HL-60/S4 treated with retinoic acid at 250 ng/mL for 4 days and 3 days (cell line): ENCODE results near the gene MAPK10.
"Not testable (repeated sequence)": the region's sequence is repeated elsewhere in the genome, so short reads cannot be mapped to it uniquely, and the experiment has no call there.

Experiments used
- in situ Hi-C: fragments of 300-500 bp; cut with MboI; formaldehyde crosslinking; loops from 2 replicates; pipeline ENCODE4 v1.7.0; 2022; ENCODE audit warnings: low sequenced_read_pairs

Gene MAPK10

GRCh38 chr4:86043755-86044592 lies 315.9 kb downstream of the MAPK10 start:
- in situ Hi-C loops: no loop called here

GRCh38 chr4:86038037-86038436 lies 321.8 kb downstream of the MAPK10 start:
- in situ Hi-C loops: no loop called here

GRCh38 chr4:86036736-86037135 lies 323.1 kb downstream of the MAPK10 start:
- in situ Hi-C loops: no loop called here

GRCh38 chr4:86035688-86036087 lies 324.2 kb downstream of the MAPK10 start:
- in situ Hi-C loops: no loop called here

- in situ Hi-C loops: no loop called here
Observed at GRCh38 chr4:86034616-86035015, 325.2 kb downstream of the MAPK10 start.

- in situ Hi-C loops: no loop called here
Observed at GRCh38 chr4:86033171-86033570, 326.7 kb downstream of the MAPK10 start.

GRCh38 chr4:86032476-86033022 lies 327.3 kb downstream of the MAPK10 start:
- in situ Hi-C loops: no loop called here

- in situ Hi-C loops: no loop called here
Observed at GRCh38 chr4:86031927-86032326, 327.9 kb downstream of the MAPK10 start.

- in situ Hi-C loops: no loop called here
Observed at GRCh38 chr4:86026720-86027119, 333.1 kb downstream of the MAPK10 start.

GRCh38 chr4:86021671-86022070 lies 338.2 kb downstream of the MAPK10 start:
- in situ Hi-C loops: not testable (repeated sequence)

- in situ Hi-C loops: no loop called here
Observed at GRCh38 chr4:86019906-86020305, 339.9 kb downstream of the MAPK10 start.

- in situ Hi-C loops: no loop called here
Observed at GRCh38 chr4:86019362-86019761, 340.5 kb downstream of the MAPK10 start.

GRCh38 chr4:86015412-86016350 lies 344.2 kb downstream of the MAPK10 start:
- in situ Hi-C loops: no loop called here

GRCh38 chr4:86014599-86014998 lies 345.3 kb downstream of the MAPK10 start:
- in situ Hi-C loops: no loop called here

- in situ Hi-C loops: no loop called here
Observed at GRCh38 chr4:86013621-86014020, 346.2 kb downstream of the MAPK10 start.

GRCh38 chr4:86011117-86011516 lies 348.7 kb downstream of the MAPK10 start:
- in situ Hi-C loops: no loop called here

GRCh38 chr4:86007042-86007441 lies 352.8 kb downstream of the MAPK10 start:
- in situ Hi-C loops: no loop called here

- in situ Hi-C loops: no loop called here
Observed at GRCh38 chr4:86006057-86006456, 353.8 kb downstream of the MAPK10 start.

- in situ Hi-C loops: no loop called here
Observed at GRCh38 chr4:86004030-86004429, 355.8 kb downstream of the MAPK10 start.

GRCh38 chr4:86001591-86001990 lies 358.3 kb downstream of the MAPK10 start:
- in situ Hi-C loops: no loop called here

- in situ Hi-C loops: no loop called here
Observed at GRCh38 chr4:85995361-85995760, 364.5 kb downstream of the MAPK10 start.
